Measurements from ENCODE around the gene USP34. TPM values are rescaled to one million over a fixed set of nuclear protein-coding genes. Genes with fewer than 3 reads are reported as not detected.

USP34 gene
- total RNA-seq, 1 experiment from 2014 or later, result 76.3 TPM

- no peak overlapping the region for H3K4me2 ChIP-seq (ENCODE audit: low read length)
- H3K9me3 ChIP-seq (ENCODE audit: control insufficient read depth in 1 of 2, insufficient read depth in 1 of 2, low read depth in 1 of 2, low read length in 2 of 2), result no peaks in the 10 kb centered on the region
- POLR2A ChIA-PET, result no interaction called here
- RAD21 ChIA-PET (ENCODE audit: low non-redundant PET in 1 of 2, low total read pairs in 2 of 2, uncharacterized antibody in 2 of 2, unreplicated experiment in 2 of 2), result no interaction called here
- H3K27me3 ChIP-seq (ENCODE audit: insufficient read depth, low read length), result no peaks in the 10 kb centered on the region
- no peak for ATAC-seq
- H3K9me2 ChIP-seq (ENCODE audit: insufficient read depth), result no peaks in the 10 kb centered on the region
- H2AFZ ChIP-seq (ENCODE audit: low read depth, low read length, poor library complexity, severe bottlenecking), result no peak overlapping the region
- no TSS peak for BruUV-seq (replicated peaks)
- CTCF ChIA-PET, result interaction anchor here (1.5 kb wide), 1 partner anchor 10 kb away, joined by 9 read pairs; no protein-coding TSS in a partner anchor
- peaks cover 2 to 21% of the 10 kb centered on the region in 2 experiments; a peak in 1 of 4 replicates for H3K4me1 ChIP-seq (ENCODE audit: control insufficient read depth in 1 of 2, insufficient read depth in 2 of 2, low read length in 2 of 2)
- H3K27ac ChIP-seq (ENCODE audit: low read depth, low read length), result no peak overlapping the region
- H3K36me3 ChIP-seq (ENCODE audit: control insufficient read depth in 1 of 2, insufficient read depth in 2 of 2, low read length in 2 of 2), result no peaks in the 10 kb centered on the region
- peaks cover 7% of the 10 kb centered on the region for H4K20me1 ChIP-seq (ENCODE audit: insufficient read depth)
- H3K4me3 ChIP-seq (replicated peaks in 1 of 2; ENCODE audit: low read depth in 1 of 2, low read length in 2 of 2), result no peak overlapping the region
- intact Hi-C loops (cut with micrococcal nuclease), result no loop called here
- no peak overlapping the region for H3K9ac ChIP-seq (ENCODE audit: low read length)
- H3K79me2 ChIP-seq (ENCODE audit: insufficient read depth, low read length), result peaks cover 98% of the 10 kb centered on the region
- DNase-seq (ENCODE audit: low read depth, low spot score), result no peak
- TF ChIP-seq POLR2AphosphoS5 (IDR thresholded peaks at IDR 0.05; ENCODE audit: low read depth, low read length), result no peak
- TF ChIP-seq MAX (IDR thresholded peaks at IDR 0.05), result no peak
- no peak for TF ChIP-seq ZFX (IDR thresholded peaks at IDR 0.05)
Measured at GRCh38 chr2:61436092-61436491, 34.8 kb downstream of the USP34 start.

GRCh38 chr2:61435291-61435690 is 35.6 kb downstream of the USP34 start:
- Histone ChIP-seq H3K27ac (ENCODE audit: low read depth, low read length) (no peak overlapping the region), H3K79me2 (ENCODE audit: insufficient read depth, low read length) (peaks cover 99% of the 10 kb centered on the region), H3K9ac (ENCODE audit: low read length) (no peak overlapping the region), H3K27me3 (ENCODE audit: insufficient read depth, low read length) (no peaks in the 10 kb centered on the region), H3K9me2 (ENCODE audit: insufficient read depth) (no peaks in the 10 kb centered on the region), H3K9me3 (ENCODE audit: control insufficient read depth in 1 of 2, insufficient read depth in 1 of 2, low read depth in 1 of 2, low read length in 2 of 2) (no peaks in the 10 kb centered on the region), H3K4me3 (replicated peaks in 1 of 2; ENCODE audit: low read depth in 1 of 2, low read length in 2 of 2) (no peak overlapping the region), H2AFZ (ENCODE audit: low read depth, low read length, poor library complexity, severe bottlenecking) (no peak overlapping the region), H3K4me1 (ENCODE audit: control insufficient read depth in 1 of 2, insufficient read depth in 2 of 2, low read length in 2 of 2) (peaks cover 2 to 21% of the 10 kb centered on the region in 2 experiments; a peak in 1 of 4 replicates), H3K36me3 (ENCODE audit: control insufficient read depth in 1 of 2, insufficient read depth in 2 of 2, low read length in 2 of 2) (no peaks in the 10 kb centered on the region), H4K20me1 (ENCODE audit: insufficient read depth) (peaks cover 11% of the 10 kb centered on the region), H3K4me2 (ENCODE audit: low read length) (no peak overlapping the region)
- TF ChIP-seq RAD21 (IDR thresholded peaks at IDR 0.05; ENCODE audit: low read depth) (no peak), CBX3 (IDR thresholded peaks at IDR 0.05; ENCODE audit: low read depth) (no peak), TCF7L2 (IDR thresholded peaks at IDR 0.05; ENCODE audit: borderline replicate concordance, extremely low read depth, insufficient read depth, insufficient read length) (no peak), POLR2A (IDR thresholded peaks at IDR 0.05; ENCODE audit: borderline replicate concordance, extremely low read depth, insufficient read depth, insufficient read length) (no peak), CTCF (IDR thresholded peaks at IDR 0.05 in 2 of 3, conservative IDR thresholded peaks at IDR 0.05 in 1 of 3; ENCODE audit: borderline replicate concordance in 1 of 3, insufficient read depth in 1 of 3, low read depth in 2 of 3, low read length in 2 of 3) (no peak), ZNF274 (IDR thresholded peaks at IDR 0.05; ENCODE audit: low read depth, low read length) (no peak), SIN3A (IDR thresholded peaks at IDR 0.05; ENCODE audit: low read depth) (no peak), POLR2AphosphoS5 (IDR thresholded peaks at IDR 0.05; ENCODE audit: low read depth, low read length) (no peak), CEBPB (IDR thresholded peaks at IDR 0.05; ENCODE audit: low read depth) (no peak), MAX (IDR thresholded peaks at IDR 0.05) (no peak), ELF1 (IDR thresholded peaks at IDR 0.05; ENCODE audit: borderline replicate concordance, low read depth) (no peak), EZH2 (IDR thresholded peaks at IDR 0.05) (no peak), JUND (IDR thresholded peaks at IDR 0.05) (no peak), SRF (IDR thresholded peaks at IDR 0.05; ENCODE audit: low read depth) (no peak)
- TF ChIP-seq, protein P1, sequence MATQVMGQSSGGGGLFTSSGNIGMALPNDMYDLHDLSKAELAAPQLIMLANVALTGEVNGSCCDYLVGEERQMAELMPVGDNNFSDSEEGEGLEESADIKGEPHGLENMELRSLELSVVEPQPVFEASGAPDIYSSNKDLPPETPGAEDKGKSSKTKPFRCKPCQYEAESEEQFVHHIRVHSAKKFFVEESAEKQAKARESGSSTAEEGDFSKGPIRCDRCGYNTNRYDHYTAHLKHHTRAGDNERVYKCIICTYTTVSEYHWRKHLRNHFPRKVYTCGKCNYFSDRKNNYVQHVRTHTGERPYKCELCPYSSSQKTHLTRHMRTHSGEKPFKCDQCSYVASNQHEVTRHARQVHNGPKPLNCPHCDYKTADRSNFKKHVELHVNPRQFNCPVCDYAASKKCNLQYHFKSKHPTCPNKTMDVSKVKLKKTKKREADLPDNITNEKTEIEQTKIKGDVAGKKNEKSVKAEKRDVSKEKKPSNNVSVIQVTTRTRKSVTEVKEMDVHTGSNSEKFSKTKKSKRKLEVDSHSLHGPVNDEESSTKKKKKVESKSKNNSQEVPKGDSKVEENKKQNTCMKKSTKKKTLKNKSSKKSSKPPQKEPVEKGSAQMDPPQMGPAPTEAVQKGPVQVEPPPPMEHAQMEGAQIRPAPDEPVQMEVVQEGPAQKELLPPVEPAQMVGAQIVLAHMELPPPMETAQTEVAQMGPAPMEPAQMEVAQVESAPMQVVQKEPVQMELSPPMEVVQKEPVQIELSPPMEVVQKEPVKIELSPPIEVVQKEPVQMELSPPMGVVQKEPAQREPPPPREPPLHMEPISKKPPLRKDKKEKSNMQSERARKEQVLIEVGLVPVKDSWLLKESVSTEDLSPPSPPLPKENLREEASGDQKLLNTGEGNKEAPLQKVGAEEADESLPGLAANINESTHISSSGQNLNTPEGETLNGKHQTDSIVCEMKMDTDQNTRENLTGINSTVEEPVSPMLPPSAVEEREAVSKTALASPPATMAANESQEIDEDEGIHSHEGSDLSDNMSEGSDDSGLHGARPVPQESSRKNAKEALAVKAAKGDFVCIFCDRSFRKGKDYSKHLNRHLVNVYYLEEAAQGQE (IDR thresholded peaks at IDR 0.05; ENCODE audit: low read depth), result no peak
- RAD21 ChIA-PET (ENCODE audit: low non-redundant PET in 1 of 2, low total read pairs in 2 of 2, uncharacterized antibody in 2 of 2, unreplicated experiment in 2 of 2), result no interaction called here
- ATAC-seq (no peak), DNase-seq (ENCODE audit: low read depth, low spot score) (no peak)
- POLR2A ChIA-PET, result interaction anchor here (0.6 kb wide), 1 partner anchor 118 kb away, joined by 3 read pairs; no protein-coding TSS in a partner anchor
- intact Hi-C loops (cut with micrococcal nuclease), result no loop called here
- CTCF ChIA-PET, result interaction anchor here (1.5 kb wide), 1 partner anchor 9 kb away, joined by 9 read pairs; no protein-coding TSS in a partner anchor
- BruUV-seq (replicated peaks), result no TSS peak

Data from HCT116 (cell line).